GM12878 (cell line): ENCODE data around the gene PLIN3. TPM values are rescaled to one million over a fixed set of nuclear protein-coding genes. Genes with fewer than 3 reads are reported as not detected.

ENCODE experiments used
- ATAC-seq: fragments of 200-7000 bp; cut with Tn5 transposase; 3 replicates; pipeline ENCODE4 v1.9.1; 2020; ENCODE audit warnings: mild to moderate bottlenecking, moderate library complexity
- BruUV-seq: library from RNA; stranded (reverse); fragments of 400-500 nt; replicated peaks from 2 replicates; lab custom pipeline; 2021; lab: Mats Ljungman, UMichigan
- CTCF ChIA-PET: fragments of 300-600 bp; sonication (Branson Sonifier 250); formaldehyde crosslinking; extraction: SDS; loops from one replicate; lab custom pipeline; 2021; ENCODE audit warnings: inconsistent platforms; lab: Yijun Ruan, JAX
- POLR2A ChIA-PET: fragments of 350-600 bp; formaldehyde crosslinking; extraction: SDS; loops from one replicate; lab custom pipeline; 2021; ENCODE audit warnings: inconsistent platforms; lab: Charles Lee
- RAD21 ChIA-PET: fragments of 300-600 bp; sonication (Branson Sonifier 250); formaldehyde crosslinking; loops from one replicate; lab custom pipeline; 2023; ENCODE audit warnings: antibody characterized with exemption; ENCODE audit not compliant: unreplicated experiment; lab: Charles Lee
- SMC1A ChIA-PET: fragments of 300-600 bp; sonication (Branson Sonifier 250); formaldehyde crosslinking; loops from one replicate; lab custom pipeline; 2023; ENCODE audit not compliant: unreplicated experiment, uncharacterized antibody; lab: Charles Lee
- DNase-seq: peaks from one replicate; pipeline ENCODE4 v3.0.0-alpha.2; 2011; ENCODE audit warnings: low read depth, low spot score
- FAIRE-seq: peaks from 3 replicates; lab custom pipeline; 2011; peaks lifted over from hg19 to GRCh38; lab: Jason Lieb, UNC
- H2AFZ ChIP-seq: 2 replicates; pipeline ENCODE4 v1.6.0; 2011; ENCODE audit warnings: low read depth, low read length, control low read depth; ENCODE audit not compliant: control insufficient read depth
- H3K27ac ChIP-seq: 2 replicates; pipeline ENCODE4 v1.5.1; 2011; ENCODE audit warnings: control low read depth; ENCODE audit not compliant: control insufficient read depth, insufficient read depth
- H3K27me3 ChIP-seq, 2 experiments: replicated peaks in 1 of 2; 2 replicates each; pipeline versions ENCODE4 v1.6.0 to v1.6.1; 2011; ENCODE audit warnings: low read length in 1 of 2; ENCODE audit not compliant: control insufficient read depth in 2 of 2, insufficient read depth in 2 of 2
- H3K36me3 ChIP-seq, 2 experiments: 2 replicates each; pipeline ENCODE4 v1.5.1; 2011; ENCODE audit warnings: low read length in 1 of 2; ENCODE audit not compliant: control insufficient read depth in 2 of 2, insufficient read depth in 2 of 2
- H3K4me1 ChIP-seq: 2 replicates; pipeline ENCODE4 v1.6.1; 2011; ENCODE audit warnings: mild to moderate bottlenecking, low read length, moderate library complexity, mixed read lengths; ENCODE audit not compliant: control insufficient read depth, insufficient read depth
- H3K4me2 ChIP-seq: 2 replicates; pipeline ENCODE4 v1.6.0; 2011; ENCODE audit warnings: control low read depth; ENCODE audit not compliant: control insufficient read depth, insufficient read depth
- H3K4me3 ChIP-seq: fragments of 200-600 bp; sonication (generic); 2 replicates; pipeline ENCODE4 v1.5.1; 2016
- H3K79me2 ChIP-seq: 2 replicates; pipeline ENCODE4 v1.6.0; 2011; ENCODE audit warnings: low read length; ENCODE audit not compliant: control insufficient read depth, insufficient read depth
- H3K9ac ChIP-seq: 2 replicates; pipeline ENCODE4 v1.8.0; 2011; ENCODE audit warnings: low read length, control low read depth, mixed read lengths; ENCODE audit not compliant: control insufficient read depth, insufficient read depth
- H3K9me3 ChIP-seq: replicated peaks from 3 replicates; pipeline ENCODE4 v1.5.1; 2011; ENCODE audit warnings: mild to moderate bottlenecking, low read length; ENCODE audit not compliant: control insufficient read depth, insufficient read depth
- H4K20me1 ChIP-seq: 2 replicates; pipeline ENCODE4 v1.6.0; 2011; ENCODE audit not compliant: control insufficient read depth, insufficient read depth
- BCLAF1 ChIP-seq: fragments of 450-650 bp; IDR thresholded peaks from 2 replicates; pipeline ENCODE4 v1.6.1; 2017; ENCODE audit warnings: antibody characterized with exemption, mild to moderate bottlenecking, moderate library complexity
- CREM ChIP-seq: IDR thresholded peaks from 2 replicates; pipeline ENCODE4 v1.6.1; 2014; ENCODE audit warnings: antibody characterized with exemption, low read depth
- CTCF ChIP-seq, 3 experiments: IDR thresholded peaks in 2 of 3; conservative IDR thresholded peaks in 1 of 3; 2 replicates each; pipeline ENCODE4 v1.5.1; 2011; ENCODE audit warnings: low read depth in 3 of 3, low read length in 3 of 3, mild to moderate bottlenecking in 3 of 3, control low read depth in 2 of 3, moderate library complexity in 2 of 3, inconsistent platforms in 1 of 3, mixed read lengths in 1 of 3; ENCODE audit not compliant: control insufficient read depth in 2 of 3, insufficient read depth in 1 of 3; ENCODE audit errors: extremely low read depth in 1 of 3
- E2F8 ChIP-seq: fragments of 450-650 bp; IDR thresholded peaks from 2 replicates; pipeline ENCODE4 v1.6.1; 2018; ENCODE audit warnings: mild to moderate bottlenecking, low read depth, moderate library complexity; ENCODE audit not compliant: partially characterized antibody
- FOXK2 ChIP-seq: fragments of 450-650 bp; IDR thresholded peaks from 2 replicates; pipeline ENCODE4 v1.6.1; 2017; ENCODE audit warnings: mild to moderate bottlenecking, moderate library complexity
- HCFC1 ChIP-seq: fragments of 150-350 bp; IDR thresholded peaks from 2 replicates; pipeline ENCODE4 v1.6.1; 2014; ENCODE audit warnings: low read length
- JUNB ChIP-seq: IDR thresholded peaks from 2 replicates; pipeline ENCODE4 v1.6.1; 2016; ENCODE audit warnings: antibody characterized with exemption, mild to moderate bottlenecking
- PAX8 ChIP-seq: fragments of 450-650 bp; IDR thresholded peaks from 2 replicates; pipeline ENCODE4 v1.6.1; 2017; ENCODE audit warnings: mild to moderate bottlenecking, moderate library complexity
- SMAD1 ChIP-seq: fragments of 450-650 bp; IDR thresholded peaks from 2 replicates; pipeline ENCODE4 v1.6.1; 2018; ENCODE audit warnings: mild to moderate bottlenecking, low read depth; ENCODE audit not compliant: partially characterized antibody
- SMARCA5 ChIP-seq: fragments of 450-650 bp; IDR thresholded peaks from 2 replicates; pipeline ENCODE4 v1.6.1; 2017; ENCODE audit warnings: mild to moderate bottlenecking
- SUZ12 ChIP-seq: fragments of 200-600 bp; sonication (generic); IDR thresholded peaks from one replicate; pipeline ENCODE4 v1.6.1; 2018; ENCODE audit warnings: antibody characterized with exemption, mild to moderate bottlenecking; ENCODE audit not compliant: unreplicated experiment
- TARDBP ChIP-seq: IDR thresholded peaks from 2 replicates; pipeline ENCODE4 v1.6.1; 2016; ENCODE audit warnings: borderline replicate concordance
- TCF12 ChIP-seq: IDR thresholded peaks from 2 replicates; pipeline ENCODE4 v1.6.1; 2011; ENCODE audit warnings: low read depth, mild to moderate bottlenecking, low read length
- TCF3 ChIP-seq: IDR thresholded peaks from 2 replicates; pipeline ENCODE4 v1.6.1; 2012; ENCODE audit warnings: low read depth, mild to moderate bottlenecking, low read length, borderline replicate concordance; ENCODE audit not compliant: insufficient read depth
- WRNIP1 ChIP-seq: IDR thresholded peaks from 2 replicates; pipeline ENCODE4 v1.6.1; 2011; ENCODE audit warnings: low read depth, low read length, improper control_type of control experiment, borderline replicate concordance
- ZNF274 ChIP-seq: IDR thresholded peaks from one replicate; pipeline ENCODE4 v1.8.0; 2011; ENCODE audit not compliant: insufficient read length, insufficient read depth
- WGBS: methylation state at CpG from one replicate; pipeline ENCODE4 v1.1.6; 2016; ENCODE audit warnings: low lambda C conversion rate; ENCODE audit not compliant: insufficient replicate concordance, insufficient coverage; ENCODE audit errors: missing lambda C conversion rate; 5-methylcytosine and 5-hydroxymethylcytosine counted together
- in situ Hi-C: fragments of 300-500 bp; cut with MboI; formaldehyde crosslinking; loops from 9 replicates; pipeline ENCODE4 v1.14.3; 2018; ENCODE audit warnings: mixed read lengths
- intact Hi-C: fragments of 100-400 bp; cut with micrococcal nuclease; formaldehyde crosslinking; loops from one replicate; pipeline ENCODE4 v1.14.2; 2022; ENCODE audit not compliant: unreplicated experiment
- polyA plus RNA-seq, 11 experiments: library from polyadenylated mRNA; depleted of rRNA in 4 of 11; unstranded in 6 of 11; stranded (reverse) in 5 of 11; fragments of >200 nt; fragmentation: Nextera tagmentation in 4 of 11; fragmentation: Illumina TruSeq in 1 of 11; extraction: Ambion mirVana in 4 of 11; extraction: Trizol in 1 of 11; gene quantifications; 1 replicate in 1 of 11; 2 replicates in 10 of 11; pipeline versions ENCODE4 v1.2.1 to v1.2.3, GENCODE V29; 2011 to 2016; ENCODE audit warnings: inconsistent platforms in 2 of 11, missing spikeins in 2 of 11, low read depth in 1 of 11
- total RNA-seq, 4 experiments: library from RNA; depleted of rRNA in 3 of 4; stranded (reverse); fragments of >200 nt in 3 of 4; fragmentation: Illumina TruSeq in 1 of 4; extraction: Trizol in 1 of 4; gene quantifications; 2 replicates each; pipeline versions ENCODE4 v1.2.1 to v1.2.3, GENCODE V29; 2013 to 2021
- TF ChIP-seq, protein P1 (sequence below): fragments of 450-650 bp; IDR thresholded peaks from 2 replicates; pipeline ENCODE4 v1.6.1; 2017; ENCODE audit warnings: borderline replicate concordance

PLIN3 gene
- total and polyA plus RNA-seq, 10 of the 15 experiments (the other 5 are each of a cell fraction or from before 2014, with no cell fraction given): 7.7 to 71.4 (median 66.8) TPM

- H3K4me3 ChIP-seq: no peak overlapping the region
- ATAC-seq (no peak), DNase-seq (no peak), FAIRE-seq (no peak)
- no peak overlapping the region for H3K9ac ChIP-seq
- peaks cover 5 to 15% of the 10 kb centered on the region in 2 experiments; a peak in 3 of 4 replicates for H3K36me3 ChIP-seq
- WGBS: 98% methylated on average over 17 of the region's 17 CpGs
- intact Hi-C loops: no loop called here
- BruUV-seq: no TSS peak
- RAD21 ChIA-PET: interaction anchor here (1.2 to 1.3 kb wide), 2 partner anchors 9 to 30 kb away, joined by 3 read pairs; no protein-coding TSS in a partner anchor
- no peak overlapping the region for H3K27ac ChIP-seq
- H4K20me1 ChIP-seq: no peaks in the 10 kb centered on the region
- H2AFZ ChIP-seq: no peak overlapping the region
- in situ Hi-C loops: no loop called here
- no peaks in the 10 kb centered on the region for H3K79me2 ChIP-seq
- H3K4me2 ChIP-seq: no peak overlapping the region
- SMC1A ChIA-PET: interaction anchor here (2.0 kb wide), 1 partner anchor 26 kb away, joined by 12 read pairs; no protein-coding TSS in a partner anchor
- POLR2A ChIA-PET: no interaction called here
- H3K9me3 ChIP-seq: no peaks in the 10 kb centered on the region
- CTCF ChIA-PET: interaction anchor here (1.9 to 4.6 kb wide), 3 partner anchors 10 to 29 kb away, joined by 9 to 30 read pairs (median 17); no protein-coding TSS in a partner anchor
- no peaks in the 10 kb centered on the region for H3K27me3 ChIP-seq
- peaks cover 28% of the 10 kb centered on the region for H3K4me1 ChIP-seq
- TF ChIP-seq HCFC1 (no peak), FOXK2 (no peak), PAX8 (no peak), CTCF (IDR thresholded peaks at IDR 0.05 in 2 of 3, conservative IDR thresholded peaks at IDR 0.05 in 1 of 3; ENCODE audit: control insufficient read depth in 2 of 3, extremely low read depth in 1 of 3, insufficient read depth in 1 of 3, low read depth in 3 of 3, low read length in 3 of 3) (no peak), CREM (no peak), TCF12 (no peak), WRNIP1 (no peak), SUZ12 (no peak), ZNF274 (no peak), TARDBP (no peak), SMARCA5 (no peak), E2F8 (no peak), SMAD1 (no peak), JUNB (no peak), TCF3 (no peak), BCLAF1 (no peak)
- TF ChIP-seq, protein P1, sequence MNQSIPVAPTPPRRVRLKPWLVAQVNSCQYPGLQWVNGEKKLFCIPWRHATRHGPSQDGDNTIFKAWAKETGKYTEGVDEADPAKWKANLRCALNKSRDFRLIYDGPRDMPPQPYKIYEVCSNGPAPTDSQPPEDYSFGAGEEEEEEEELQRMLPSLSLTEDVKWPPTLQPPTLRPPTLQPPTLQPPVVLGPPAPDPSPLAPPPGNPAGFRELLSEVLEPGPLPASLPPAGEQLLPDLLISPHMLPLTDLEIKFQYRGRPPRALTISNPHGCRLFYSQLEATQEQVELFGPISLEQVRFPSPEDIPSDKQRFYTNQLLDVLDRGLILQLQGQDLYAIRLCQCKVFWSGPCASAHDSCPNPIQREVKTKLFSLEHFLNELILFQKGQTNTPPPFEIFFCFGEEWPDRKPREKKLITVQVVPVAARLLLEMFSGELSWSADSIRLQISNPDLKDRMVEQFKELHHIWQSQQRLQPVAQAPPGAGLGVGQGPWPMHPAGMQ: no peak
Measured at GRCh38 chr19:4839192-4839591, 28.3 kb downstream of the PLIN3 start.
